Astrocyte (in vitro differentiated cells and primary cell): Measurements from ENCODE around the gene SSH2.

Experiments used
- CTCF ChIP-seq: IDR thresholded peaks from 2 replicates; pipeline ENCODE4 v1.5.1; 2011; ENCODE audit warnings: low read depth, mild to moderate bottlenecking, inconsistent platforms, low read length, moderate library complexity; ENCODE audit not compliant: insufficient read depth
- EZH2 ChIP-seq: IDR thresholded peaks from 2 replicates; pipeline ENCODE4 v1.6.1; 2012; ENCODE audit warnings: mild to moderate bottlenecking, low read length, inconsistent platforms; ENCODE audit not compliant: insufficient read depth

- TF ChIP-seq CTCF = no peak
- no peak for TF ChIP-seq EZH2
These were observed 280.7 kb downstream of the SSH2 start for GRCh38 chr17:29649359-29649758.
